Measurements from ENCODE around the gene LPIN1. TPM values are rescaled to one million over a fixed set of nuclear protein-coding genes. Genes with fewer than 3 reads are reported as not detected.

Gene LPIN1
- total and polyA plus RNA-seq, 4 donors = 10.1 to 27.4 (median 13.4) TPM

- no peak for DNase-seq (ENCODE audit: low spot score)
- TF ChIP-seq YY1 (IDR thresholded peaks at IDR 0.05) (no peak), FOXA1 (IDR thresholded peaks at IDR 0.05) (no peak), MAX (IDR thresholded peaks at IDR 0.05) (no peak), FOXA2 (IDR thresholded peaks at IDR 0.05) (no peak), RXRA (IDR thresholded peaks at IDR 0.05) (no peak), HNF4G (IDR thresholded peaks at IDR 0.05) (no peak), REST (IDR thresholded peaks at IDR 0.05) (no peak), TAF1 (conservative IDR thresholded peaks at IDR 0.05) (no peak), ATF3 (IDR thresholded peaks at IDR 0.05) (no peak), EGR1 (IDR thresholded peaks at IDR 0.05; ENCODE audit: low read depth in 2 of 2) (no peak), SP1 (IDR thresholded peaks at IDR 0.05) (no peak), GABPA (IDR thresholded peaks at IDR 0.05 in 1 of 2, conservative IDR thresholded peaks at IDR 0.05 in 1 of 2) (no peak), NR2F2 (IDR thresholded peaks at IDR 0.05) (no peak), RAD21 (IDR thresholded peaks at IDR 0.05) (no peak), JUND (IDR thresholded peaks at IDR 0.05) (no peak), HNF4A (conservative IDR thresholded peaks at IDR 0.05) (no peak), ZBTB33 (IDR thresholded peaks at IDR 0.05) (no peak), CTCF (IDR thresholded peaks at IDR 0.05; ENCODE audit: low read depth, low read length, missing input control) (no peak)
Observed at GRCh38 chr2:11710210-11710609, 36.2 kb upstream of the LPIN1 start.

More at GRCh38 chr2:11710210-11710609, 36.2 kb upstream of the LPIN1 start:
- peaks cover 0 to 10% (median 1%) of the 10 kb centered on the region in 4 donors for H3K4me1 ChIP-seq (ENCODE audit: control insufficient read depth in 4 of 4, insufficient read depth in 4 of 4, low read length in 3 of 4)
- H3K27ac ChIP-seq (ENCODE audit: low read depth in 1 of 2, low read length in 2 of 2) = no peak overlapping the region
- no peaks in the 10 kb centered on the region for H3K27me3 ChIP-seq (ENCODE audit: control insufficient read depth in 4 of 4, insufficient read depth in 4 of 4, low read length in 3 of 4)
- 90% methylated on average over 3 of the region's 3 CpGs for WGBS
- H3K9ac ChIP-seq (ENCODE audit: low read depth in 1 of 2, low read length in 2 of 2) = no peak overlapping the region
- no peaks in the 10 kb centered on the region for H3K36me3 ChIP-seq (ENCODE audit: control insufficient read depth in 4 of 4, insufficient read depth in 3 of 4, low read depth in 1 of 4, low read length in 3 of 4)
- H3K4me3 ChIP-seq (ENCODE audit: low read depth in 1 of 3, low read length in 3 of 3) = no peak overlapping the region
- no peaks in the 10 kb centered on the region for H3K9me3 ChIP-seq (ENCODE audit: control insufficient read depth in 4 of 4, low read length in 3 of 4)

Data from liver (tissue), 9 donors.